NCI-H1417 (cell line): ENCODE results near the gene ADGRF3.
"Not testable (repeated sequence)": the region's sequence is repeated elsewhere in the genome, so short reads cannot be mapped to it uniquely, and the experiment has no call there.

Experiments used
- DNase-seq, 3 experiments: peaks; one replicate each; lab custom pipeline; 2025; lab: John Stamatoyannopoulos, UW

The ADGRF3 gene

DNA sequence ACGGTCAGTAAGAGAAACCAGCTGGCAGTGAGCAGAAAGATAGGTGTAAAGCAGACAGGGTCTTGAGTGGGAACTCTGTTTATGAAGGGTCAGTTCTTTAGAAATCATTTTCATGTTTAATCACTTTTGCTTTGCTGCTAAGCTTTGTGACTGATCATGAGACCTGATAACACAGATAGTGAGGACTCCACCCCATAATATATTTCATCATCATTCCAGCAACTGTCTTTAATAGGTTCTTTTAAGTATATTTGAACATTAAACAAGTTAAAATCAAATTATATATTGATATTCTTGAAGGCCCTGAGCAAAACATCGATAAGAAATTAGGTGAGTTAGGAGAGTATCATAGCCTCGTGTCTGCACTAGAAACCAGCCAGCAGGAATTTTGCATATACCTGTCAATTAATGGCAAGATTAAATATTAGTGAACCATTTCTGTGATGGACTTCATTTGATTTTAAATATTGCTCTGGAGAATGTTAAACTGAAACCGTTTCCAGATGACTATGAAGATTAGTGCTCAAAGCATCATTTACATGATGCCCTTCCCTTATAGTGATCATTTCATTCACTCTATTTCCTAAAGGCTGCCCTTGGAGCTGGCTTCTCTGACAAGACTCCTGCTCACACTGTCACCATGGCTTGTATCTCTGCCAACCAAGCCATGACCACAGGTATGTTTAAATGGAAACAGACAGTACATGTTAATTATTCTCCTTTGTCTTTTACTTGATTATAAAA is 69.9 kb downstream of the ADGRF3 start:
- no peak for DNase-seq

DNA sequence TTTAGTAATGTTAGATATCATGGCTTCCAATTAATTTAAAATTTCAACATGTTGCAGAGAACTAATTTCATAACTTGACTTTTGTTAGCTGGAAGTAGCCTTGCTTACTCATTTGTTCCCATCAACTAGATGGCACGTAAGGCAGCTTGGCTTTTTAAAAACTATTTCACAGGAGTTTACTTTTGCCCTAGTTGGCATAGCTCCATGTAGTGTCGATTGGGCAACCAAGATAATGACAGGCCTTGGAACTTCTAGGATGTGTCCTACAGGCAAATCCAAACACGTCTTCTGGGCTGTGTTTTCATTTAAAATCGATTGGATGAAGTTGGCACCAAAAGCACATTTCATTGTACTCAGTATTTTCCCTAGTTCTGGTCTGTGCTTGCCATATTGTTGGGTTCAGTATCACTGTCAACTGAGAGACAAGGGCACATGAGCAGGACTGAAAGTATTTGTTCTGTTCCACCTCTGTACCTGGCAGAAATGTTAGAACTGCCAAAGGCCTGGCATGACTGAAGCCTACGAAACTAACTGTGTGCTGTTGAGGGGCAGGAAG is 72.5 kb downstream of the ADGRF3 start:
- peak in 2 of 3 experiments; percentile 6 to 54 for DNase-seq

DNA sequence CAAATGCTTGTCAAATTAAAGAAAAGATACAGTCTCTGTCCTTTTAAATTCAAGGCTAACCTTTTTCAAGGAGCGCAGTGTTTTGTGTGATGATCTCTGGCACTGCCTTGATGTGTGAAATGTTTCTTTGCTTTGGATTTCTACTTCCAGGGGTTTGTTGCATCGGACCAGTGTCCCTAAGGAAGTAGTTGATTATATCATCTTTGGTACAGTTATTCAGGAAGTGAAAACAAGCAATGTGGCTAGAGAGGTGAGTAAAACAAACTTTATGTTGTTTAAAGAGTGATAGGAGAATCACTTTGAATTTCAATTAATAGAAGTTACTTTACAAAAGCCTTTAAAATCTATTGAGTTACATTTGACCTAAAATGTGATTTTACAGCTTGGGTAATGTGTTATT is 73.1 kb downstream of the ADGRF3 start:
- no peak for DNase-seq

DNA sequence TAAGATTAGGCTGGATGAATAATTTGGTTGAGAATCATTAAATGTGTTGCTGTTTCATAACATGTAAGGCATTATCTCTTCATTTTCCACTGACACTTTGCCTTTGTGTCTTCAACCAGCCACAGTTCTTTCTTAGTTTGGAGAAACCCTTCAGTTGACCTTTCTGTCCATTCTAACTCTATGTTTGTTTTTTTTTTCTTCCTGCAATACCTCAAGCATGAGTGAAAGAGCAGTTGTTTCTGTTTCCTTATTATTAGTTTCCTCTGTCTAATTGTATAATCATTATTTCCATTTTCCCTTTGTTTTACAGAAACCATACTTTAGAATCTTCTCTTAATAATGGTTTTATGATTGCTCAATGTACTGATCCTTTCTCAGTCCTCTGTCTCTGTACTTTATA is 76.2 kb downstream of the ADGRF3 start:
- DNase-seq = no peak

DNA sequence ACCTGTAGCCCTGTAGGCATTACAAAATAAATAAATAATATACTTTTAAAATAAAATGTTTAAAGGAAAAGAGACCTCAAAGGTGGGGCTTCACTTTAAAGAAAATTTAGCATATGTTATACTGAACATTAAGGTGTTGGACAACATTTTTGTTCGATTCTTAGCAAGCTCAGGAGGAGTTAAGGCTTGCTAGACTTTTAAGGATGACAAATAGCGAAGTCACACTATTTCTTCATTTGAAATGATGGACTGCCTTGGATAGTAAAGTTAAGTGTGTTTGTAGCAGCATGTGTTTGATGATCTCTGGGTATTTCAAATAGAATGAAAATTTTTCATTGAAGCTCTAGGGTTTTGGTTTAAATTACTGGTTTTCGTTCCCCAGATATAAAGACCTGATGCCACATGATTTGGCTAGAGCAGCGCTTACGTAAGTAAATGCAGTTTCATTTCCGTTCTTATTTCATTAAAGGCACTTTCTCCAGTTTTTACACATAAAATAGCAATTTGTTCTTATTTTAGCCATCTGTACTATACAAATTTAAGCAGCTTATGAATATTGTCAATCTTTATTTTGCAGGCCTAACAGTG is 76.9 kb downstream of the ADGRF3 start:
- DNase-seq = no peak

DNA sequence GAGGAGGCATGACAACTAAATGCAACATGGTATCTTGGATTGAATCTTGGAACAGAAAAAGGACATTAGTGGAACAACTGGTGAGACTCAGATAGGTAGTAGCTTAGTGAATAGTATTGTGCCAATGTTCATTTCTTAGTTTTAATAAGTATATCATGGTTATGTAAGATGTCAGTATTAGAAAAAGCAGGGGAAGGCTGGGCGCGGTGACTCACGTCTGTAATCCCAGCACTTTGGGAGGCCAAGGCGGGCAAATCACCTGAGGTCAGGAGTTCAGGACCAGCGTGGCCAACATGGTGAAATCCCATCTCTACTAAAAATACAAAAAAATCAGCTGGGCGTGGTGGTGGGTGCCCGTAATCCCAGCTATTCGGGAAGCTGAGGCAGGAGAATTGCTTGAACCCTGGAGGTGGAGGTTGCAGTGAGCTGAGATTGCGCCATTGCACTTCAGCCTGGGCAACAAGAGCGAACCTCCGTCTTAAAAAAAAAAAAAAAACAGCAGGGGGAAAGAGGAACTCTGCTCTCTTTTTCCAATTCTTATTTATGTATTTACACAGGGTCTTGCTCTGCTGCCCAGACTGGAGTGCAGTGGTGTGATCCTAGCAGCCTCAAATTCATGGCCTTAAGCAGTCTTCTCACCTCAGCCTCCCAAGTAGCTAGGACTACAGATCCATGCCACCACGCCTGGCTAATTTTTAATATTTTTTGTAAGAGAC is 77.8 kb downstream of the ADGRF3 start:
- not testable (repeated sequence) for DNase-seq

DNA sequence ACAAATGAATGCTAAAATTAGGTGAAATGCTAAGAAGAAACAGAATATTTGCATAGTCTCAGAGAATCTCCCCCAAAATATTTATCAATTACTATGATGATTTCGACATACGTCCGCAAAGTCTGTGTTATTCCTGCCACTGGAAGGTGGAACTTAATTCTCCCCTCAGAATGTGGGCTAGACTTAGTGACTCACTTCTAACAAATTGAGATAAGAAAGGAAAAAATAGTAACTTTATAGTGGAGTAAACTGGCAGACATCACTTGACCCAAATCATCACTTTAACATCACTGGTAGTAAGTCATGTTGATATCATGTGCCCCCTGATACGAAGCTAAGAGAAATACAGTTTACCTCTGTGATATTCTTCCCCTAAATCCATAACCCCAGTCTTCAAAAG is 78.4 kb downstream of the ADGRF3 start:
- DNase-seq = no peak

DNA sequence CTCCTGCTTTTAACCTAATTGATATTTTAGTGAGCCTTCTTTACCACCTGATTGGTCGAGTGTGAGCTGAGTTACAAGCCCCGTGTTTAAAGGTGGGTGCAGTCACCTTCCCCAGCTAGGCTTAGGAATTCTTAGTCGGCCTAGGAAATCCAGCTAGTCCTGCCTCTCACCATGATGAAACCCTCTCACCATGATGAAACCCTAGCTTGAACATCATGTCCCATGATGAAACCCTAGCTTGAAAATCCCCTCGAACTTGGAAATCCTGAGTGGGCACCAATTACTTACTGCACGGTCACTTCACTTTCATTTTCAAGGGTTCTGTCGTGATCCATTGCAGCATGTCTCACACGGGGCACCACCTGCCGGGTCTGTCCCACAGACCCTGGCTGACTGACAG is 87.8 kb downstream of the ADGRF3 start:
- not testable (repeated sequence) for DNase-seq
